ENCODE measurements around the gene TM4SF20. TPM values are rescaled to one million over a fixed set of nuclear protein-coding genes. Genes with fewer than 3 reads are reported as not detected.

TM4SF20 gene
- total and polyA plus RNA-seq, 10 of the 15 experiments (the other 5 are each of a cell fraction or from before 2014, with no cell fraction given), result 0.04 to 0.07 TPM; not detected in 8

DNA sequence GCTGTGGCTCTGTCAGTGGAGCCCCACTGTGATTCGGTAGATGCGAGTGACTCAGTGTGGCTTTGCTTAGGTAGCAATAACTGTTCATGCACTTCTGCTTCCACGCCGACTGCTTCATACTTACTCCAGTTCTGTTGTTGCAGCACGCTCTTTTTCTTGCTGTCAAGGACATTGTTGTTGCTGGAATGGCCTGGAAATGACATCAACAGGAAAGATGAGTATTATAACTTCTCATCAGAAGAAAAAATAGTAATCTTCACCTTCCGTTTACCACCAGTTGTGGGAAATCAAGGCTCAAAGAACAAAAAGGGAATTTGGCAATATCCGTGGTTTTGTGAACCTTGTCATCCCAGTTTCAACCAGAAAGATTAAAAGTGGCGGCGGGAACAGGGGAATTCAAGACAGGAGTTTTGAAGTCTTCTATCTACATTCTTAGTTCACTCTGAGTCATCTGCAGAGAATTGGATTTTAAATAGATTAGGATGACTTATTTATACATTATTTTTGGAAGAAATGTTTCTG, 8.3 kb downstream of the TM4SF20 start:
- intact Hi-C loops (cut with micrococcal nuclease; ENCODE audit: unreplicated experiment), result no loop called here

DNA sequence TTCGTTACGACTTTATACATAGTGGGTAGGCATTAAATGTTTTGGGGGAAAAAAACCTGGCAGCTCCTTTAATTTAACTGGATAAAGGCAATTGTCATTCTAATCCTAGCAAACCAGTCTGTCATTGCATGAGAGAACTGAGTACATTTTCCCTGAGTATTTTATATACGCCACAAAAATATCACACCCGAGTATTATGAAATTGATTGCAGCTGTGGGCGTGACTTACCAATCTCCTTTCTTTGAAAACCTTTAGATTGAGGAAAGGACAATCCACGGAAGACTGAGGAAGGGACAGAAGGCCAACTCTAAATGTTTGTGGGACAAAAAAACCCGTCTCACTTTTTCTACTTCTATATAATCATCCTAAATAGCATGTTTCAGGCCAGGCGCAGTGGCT, 9.0 kb downstream of the TM4SF20 start:
- ChIA-PET CTCF (interaction anchor here (1.2 kb wide), 1 partner anchor 22 kb away, joined by 5 read pairs; no protein-coding TSS in a partner anchor), SMC1A (ENCODE audit: uncharacterized antibody, unreplicated experiment) (no interaction called here), RAD21 (ENCODE audit: unreplicated experiment) (interaction anchor here (1.3 kb wide), 1 partner anchor 21 kb away, joined by 3 read pairs; no protein-coding TSS in a partner anchor), POLR2A (no interaction called here)
- intact Hi-C loops (cut with micrococcal nuclease; ENCODE audit: unreplicated experiment) (no loop called here), in situ Hi-C loops (cut with MboI) (no loop called here)
- Histone ChIP-seq H3K27ac (ENCODE audit: control insufficient read depth, insufficient read depth) (no peak overlapping the region), H3K27me3 (replicated peaks in 1 of 2; ENCODE audit: control insufficient read depth in 2 of 2, insufficient read depth in 2 of 2, low read length in 1 of 2) (no peaks in the 10 kb centered on the region), H2AFZ (ENCODE audit: control insufficient read depth, low read depth, low read length) (no peak overlapping the region), H3K4me3 (no peak overlapping the region), H4K20me1 (ENCODE audit: control insufficient read depth, insufficient read depth) (no peaks in the 10 kb centered on the region), H3K9ac (ENCODE audit: control insufficient read depth, insufficient read depth, low read length) (no peak overlapping the region), H3K4me1 (ENCODE audit: control insufficient read depth, insufficient read depth, low read length) (no peaks in the 10 kb centered on the region), H3K79me2 (ENCODE audit: control insufficient read depth, insufficient read depth, low read length) (no peaks in the 10 kb centered on the region), H3K36me3 (ENCODE audit: control insufficient read depth in 2 of 2, insufficient read depth in 2 of 2, low read length in 1 of 2) (no peaks in the 10 kb centered on the region), H3K9me3 (replicated peaks; ENCODE audit: control insufficient read depth, insufficient read depth, low read length) (no peaks in the 10 kb centered on the region), H3K4me2 (ENCODE audit: control insufficient read depth, insufficient read depth) (no peak overlapping the region)
- ATAC-seq (no peak), DNase-seq (ENCODE audit: low read depth, low spot score) (no peak), FAIRE-seq (no peak)
- 59% methylated on average over 8 of the region's 8 CpGs for WGBS (ENCODE audit: insufficient coverage, insufficient replicate concordance, low lambda C conversion rate, missing lambda C conversion rate)
- TF ChIP-seq, protein P1, sequence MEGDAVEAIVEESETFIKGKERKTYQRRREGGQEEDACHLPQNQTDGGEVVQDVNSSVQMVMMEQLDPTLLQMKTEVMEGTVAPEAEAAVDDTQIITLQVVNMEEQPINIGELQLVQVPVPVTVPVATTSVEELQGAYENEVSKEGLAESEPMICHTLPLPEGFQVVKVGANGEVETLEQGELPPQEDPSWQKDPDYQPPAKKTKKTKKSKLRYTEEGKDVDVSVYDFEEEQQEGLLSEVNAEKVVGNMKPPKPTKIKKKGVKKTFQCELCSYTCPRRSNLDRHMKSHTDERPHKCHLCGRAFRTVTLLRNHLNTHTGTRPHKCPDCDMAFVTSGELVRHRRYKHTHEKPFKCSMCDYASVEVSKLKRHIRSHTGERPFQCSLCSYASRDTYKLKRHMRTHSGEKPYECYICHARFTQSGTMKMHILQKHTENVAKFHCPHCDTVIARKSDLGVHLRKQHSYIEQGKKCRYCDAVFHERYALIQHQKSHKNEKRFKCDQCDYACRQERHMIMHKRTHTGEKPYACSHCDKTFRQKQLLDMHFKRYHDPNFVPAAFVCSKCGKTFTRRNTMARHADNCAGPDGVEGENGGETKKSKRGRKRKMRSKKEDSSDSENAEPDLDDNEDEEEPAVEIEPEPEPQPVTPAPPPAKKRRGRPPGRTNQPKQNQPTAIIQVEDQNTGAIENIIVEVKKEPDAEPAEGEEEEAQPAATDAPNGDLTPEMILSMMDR (IDR thresholded peaks at IDR 0.05 in 2 of 3, conservative IDR thresholded peaks at IDR 0.05 in 1 of 3; ENCODE audit: control insufficient read depth in 2 of 3, extremely low read depth in 1 of 3, insufficient read depth in 1 of 3, low read depth in 3 of 3, low read length in 3 of 3), result no peak
- TF ChIP-seq CBFB (IDR thresholded peaks at IDR 0.05; ENCODE audit: low read depth), result no peak
- no peak for TF ChIP-seq NRF1 (conservative IDR thresholded peaks at IDR 0.05; ENCODE audit: low read depth, low read length)
- TF ChIP-seq ETV6 (conservative IDR thresholded peaks at IDR 0.05 in 1 of 2, IDR thresholded peaks at IDR 0.05 in 1 of 2; ENCODE audit: borderline replicate concordance in 1 of 2, low read depth in 1 of 2), result no peak
- TF ChIP-seq ZBED1 (IDR thresholded peaks at IDR 0.05; ENCODE audit: borderline replicate concordance), result no peak
- TF ChIP-seq YBX1 (IDR thresholded peaks at IDR 0.05), result no peak
- no peak for TF ChIP-seq KAT2A (conservative IDR thresholded peaks at IDR 0.05; ENCODE audit: control insufficient read depth, low read depth, low read length)
- BruUV-seq (replicated peaks), result no TSS peak

More for the DNA sequence above, 8.3 kb downstream of the TM4SF20 start:
- Histone ChIP-seq H3K27me3 (replicated peaks in 1 of 2; ENCODE audit: control insufficient read depth in 2 of 2, insufficient read depth in 2 of 2, low read length in 1 of 2) (no peaks in the 10 kb centered on the region), H3K4me1 (ENCODE audit: control insufficient read depth, insufficient read depth, low read length) (no peaks in the 10 kb centered on the region), H3K9me3 (replicated peaks; ENCODE audit: control insufficient read depth, insufficient read depth, low read length) (no peaks in the 10 kb centered on the region), H3K36me3 (ENCODE audit: control insufficient read depth in 2 of 2, insufficient read depth in 2 of 2, low read length in 1 of 2) (no peaks in the 10 kb centered on the region), H3K79me2 (ENCODE audit: control insufficient read depth, insufficient read depth, low read length) (no peaks in the 10 kb centered on the region), H3K4me3 (no peak overlapping the region), H3K9ac (ENCODE audit: control insufficient read depth, insufficient read depth, low read length) (no peak overlapping the region), H3K27ac (ENCODE audit: control insufficient read depth, insufficient read depth) (no peak overlapping the region), H2AFZ (ENCODE audit: control insufficient read depth, low read depth, low read length) (no peak overlapping the region), H3K4me2 (ENCODE audit: control insufficient read depth, insufficient read depth) (no peak overlapping the region), H4K20me1 (ENCODE audit: control insufficient read depth, insufficient read depth) (no peaks in the 10 kb centered on the region)
- SMC1A ChIA-PET (ENCODE audit: uncharacterized antibody, unreplicated experiment), result no interaction called here
- RAD21 ChIA-PET (ENCODE audit: unreplicated experiment), result interaction anchor here (1.3 kb wide), 1 partner anchor 22 kb away, joined by 3 read pairs; no protein-coding TSS in a partner anchor
- CTCF ChIA-PET, result no interaction called here
- WGBS (ENCODE audit: insufficient coverage, insufficient replicate concordance, low lambda C conversion rate, missing lambda C conversion rate), result 53% methylated on average over 9 of the region's 9 CpGs
- FAIRE-seq, result no peak
- in situ Hi-C loops (cut with MboI), result no loop called here
- ATAC-seq, result no peak
- TF ChIP-seq RUNX3 (IDR thresholded peaks at IDR 0.05; ENCODE audit: low read length) (peak; percentile 34), MYB (IDR thresholded peaks at IDR 0.05; ENCODE audit: borderline replicate concordance, low read depth, low read length) (no peak)
- DNase-seq (ENCODE audit: low read depth, low spot score), result no peak
- BruUV-seq (replicated peaks), result no TSS peak
- POLR2A ChIA-PET, result no interaction called here

Data from GM12878 (cell line).